Measurements from ENCODE around the gene ANKRD30B. TPM values are rescaled to one million over a fixed set of nuclear protein-coding genes. Genes with fewer than 3 reads are reported as not detected.
A peak's percentile ranks its signal among the peaks of the same experiment; 100 is the strongest.
"Not testable (repeated sequence)": the region's sequence is repeated elsewhere in the genome, so short reads cannot be mapped to it uniquely, and the experiment has no call there.

Gene ANKRD30B
- total and polyA plus RNA-seq, 2 donors from 2014 or later: not detected

- intact Hi-C loops (cut with DNase I); H3K9ac ChIP-seq (ENCODE audit: low read length in 3 of 3); H3K4me1 ChIP-seq (ENCODE audit: control insufficient read depth in 2 of 3, insufficient read depth in 2 of 3, low read depth in 1 of 3, low read length in 3 of 3); H3K9me3 ChIP-seq (ENCODE audit: control insufficient read depth in 2 of 3, insufficient read depth in 1 of 3, low read length in 3 of 3); FAIRE-seq; H3K4me3 ChIP-seq (ENCODE audit: low read length in 3 of 3); H3K27me3 ChIP-seq (ENCODE audit: control insufficient read depth, insufficient read depth, low read length); H3K36me3 ChIP-seq (ENCODE audit: control insufficient read depth in 2 of 3, insufficient read depth in 3 of 3, low read length in 3 of 3); H3K27ac ChIP-seq (ENCODE audit: low read depth in 2 of 2, low read length in 2 of 2): not testable (repeated sequence)
- peak in 1 of 5 donors; percentile 61 for DNase-seq
Observed at GRCh38 chr18:14855634-14856033, 107.7 kb downstream of the ANKRD30B start.

- H3K9me3 ChIP-seq (ENCODE audit: control insufficient read depth in 2 of 3, insufficient read depth in 1 of 3, low read length in 3 of 3); H3K27me3 ChIP-seq (ENCODE audit: control insufficient read depth, insufficient read depth, low read length); intact Hi-C loops (cut with DNase I); H3K4me3 ChIP-seq (ENCODE audit: low read length in 3 of 3); H3K9ac ChIP-seq (ENCODE audit: low read length in 3 of 3); H3K36me3 ChIP-seq (ENCODE audit: control insufficient read depth in 2 of 3, insufficient read depth in 3 of 3, low read length in 3 of 3); FAIRE-seq; H3K27ac ChIP-seq (ENCODE audit: low read depth in 2 of 2, low read length in 2 of 2); H3K4me1 ChIP-seq (ENCODE audit: control insufficient read depth in 2 of 3, insufficient read depth in 2 of 3, low read depth in 1 of 3, low read length in 3 of 3): not testable (repeated sequence)
- peak in 1 of 5 donors; percentile 61 for DNase-seq
Observed at GRCh38 chr18:14856256-14856655, 108.3 kb downstream of the ANKRD30B start.

- H3K4me1 ChIP-seq (ENCODE audit: control insufficient read depth in 2 of 3, insufficient read depth in 2 of 3, low read depth in 1 of 3, low read length in 3 of 3); H3K36me3 ChIP-seq (ENCODE audit: control insufficient read depth in 2 of 3, insufficient read depth in 3 of 3, low read length in 3 of 3); H3K27me3 ChIP-seq (ENCODE audit: control insufficient read depth, insufficient read depth, low read length); FAIRE-seq; H3K9ac ChIP-seq (ENCODE audit: low read length in 3 of 3); intact Hi-C loops (cut with DNase I); H3K27ac ChIP-seq (ENCODE audit: low read depth in 2 of 2, low read length in 2 of 2); H3K9me3 ChIP-seq (ENCODE audit: control insufficient read depth in 2 of 3, insufficient read depth in 1 of 3, low read length in 3 of 3); H3K4me3 ChIP-seq (ENCODE audit: low read length in 3 of 3); DNase-seq: not testable (repeated sequence)
Observed at GRCh38 chr18:14858514-14858913, 110.5 kb downstream of the ANKRD30B start.

GRCh38 chr18:14859995-14860394 is 112.0 kb downstream of the ANKRD30B start:
- FAIRE-seq; H3K36me3 ChIP-seq (ENCODE audit: control insufficient read depth in 2 of 3, insufficient read depth in 3 of 3, low read length in 3 of 3); H3K9ac ChIP-seq (ENCODE audit: low read length in 3 of 3); H3K27me3 ChIP-seq (ENCODE audit: control insufficient read depth, insufficient read depth, low read length); intact Hi-C loops (cut with DNase I); H3K4me3 ChIP-seq (ENCODE audit: low read length in 3 of 3); H3K27ac ChIP-seq (ENCODE audit: low read depth in 2 of 2, low read length in 2 of 2); H3K4me1 ChIP-seq (ENCODE audit: control insufficient read depth in 2 of 3, insufficient read depth in 2 of 3, low read depth in 1 of 3, low read length in 3 of 3); DNase-seq; H3K9me3 ChIP-seq (ENCODE audit: control insufficient read depth in 2 of 3, insufficient read depth in 1 of 3, low read length in 3 of 3): not testable (repeated sequence)

GRCh38 chr18:14866426-14866825 is 118.5 kb downstream of the ANKRD30B start:
- H3K27ac ChIP-seq (ENCODE audit: low read depth in 2 of 2, low read length in 2 of 2); H3K4me1 ChIP-seq (ENCODE audit: control insufficient read depth in 2 of 3, insufficient read depth in 2 of 3, low read depth in 1 of 3, low read length in 3 of 3); FAIRE-seq; H3K36me3 ChIP-seq (ENCODE audit: control insufficient read depth in 2 of 3, insufficient read depth in 3 of 3, low read length in 3 of 3); intact Hi-C loops (cut with DNase I); H3K4me3 ChIP-seq (ENCODE audit: low read length in 3 of 3); H3K27me3 ChIP-seq (ENCODE audit: control insufficient read depth, insufficient read depth, low read length); H3K9me3 ChIP-seq (ENCODE audit: control insufficient read depth in 2 of 3, insufficient read depth in 1 of 3, low read length in 3 of 3); H3K9ac ChIP-seq (ENCODE audit: low read length in 3 of 3): not testable (repeated sequence)
- DNase-seq: peak in 1 of 5 donors; percentile 64

GRCh38 chr18:14867988-14868387 is 120.0 kb downstream of the ANKRD30B start:
- H3K27ac ChIP-seq (ENCODE audit: low read depth in 2 of 2, low read length in 2 of 2); DNase-seq; H3K4me3 ChIP-seq (ENCODE audit: low read length in 3 of 3); H3K9me3 ChIP-seq (ENCODE audit: control insufficient read depth in 2 of 3, insufficient read depth in 1 of 3, low read length in 3 of 3); intact Hi-C loops (cut with DNase I); H3K27me3 ChIP-seq (ENCODE audit: control insufficient read depth, insufficient read depth, low read length); H3K9ac ChIP-seq (ENCODE audit: low read length in 3 of 3); H3K4me1 ChIP-seq (ENCODE audit: control insufficient read depth in 2 of 3, insufficient read depth in 2 of 3, low read depth in 1 of 3, low read length in 3 of 3); FAIRE-seq; H3K36me3 ChIP-seq (ENCODE audit: control insufficient read depth in 2 of 3, insufficient read depth in 3 of 3, low read length in 3 of 3): not testable (repeated sequence)

- FAIRE-seq; H3K4me1 ChIP-seq (ENCODE audit: control insufficient read depth in 2 of 3, insufficient read depth in 2 of 3, low read depth in 1 of 3, low read length in 3 of 3); H3K27me3 ChIP-seq (ENCODE audit: control insufficient read depth, insufficient read depth, low read length); intact Hi-C loops (cut with DNase I); DNase-seq; H3K9ac ChIP-seq (ENCODE audit: low read length in 3 of 3); H3K36me3 ChIP-seq (ENCODE audit: control insufficient read depth in 2 of 3, insufficient read depth in 3 of 3, low read length in 3 of 3); H3K27ac ChIP-seq (ENCODE audit: low read depth in 2 of 2, low read length in 2 of 2); H3K4me3 ChIP-seq (ENCODE audit: low read length in 3 of 3); H3K9me3 ChIP-seq (ENCODE audit: control insufficient read depth in 2 of 3, insufficient read depth in 1 of 3, low read length in 3 of 3): not testable (repeated sequence)
Observed at GRCh38 chr18:14868825-14869224, 120.9 kb downstream of the ANKRD30B start.

- H3K36me3 ChIP-seq (ENCODE audit: control insufficient read depth in 2 of 3, insufficient read depth in 3 of 3, low read length in 3 of 3); FAIRE-seq; H3K27me3 ChIP-seq (ENCODE audit: control insufficient read depth, insufficient read depth, low read length); H3K27ac ChIP-seq (ENCODE audit: low read depth in 2 of 2, low read length in 2 of 2); H3K9ac ChIP-seq (ENCODE audit: low read length in 3 of 3); intact Hi-C loops (cut with DNase I); H3K9me3 ChIP-seq (ENCODE audit: control insufficient read depth in 2 of 3, insufficient read depth in 1 of 3, low read length in 3 of 3); H3K4me3 ChIP-seq (ENCODE audit: low read length in 3 of 3); DNase-seq; H3K4me1 ChIP-seq (ENCODE audit: control insufficient read depth in 2 of 3, insufficient read depth in 2 of 3, low read depth in 1 of 3, low read length in 3 of 3): not testable (repeated sequence)
Observed at GRCh38 chr18:14878826-14879225, 130.9 kb downstream of the ANKRD30B start.

Data from kidney (tissue), 11 donors.